RPMI8226 (cell line): Measurements from ENCODE around the gene NUP205.
"Not testable (repeated sequence)": the region's sequence is repeated elsewhere in the genome, so short reads cannot be mapped to it uniquely, and the experiment has no call there.

Source experiments
- DNase-seq: peaks from one replicate; pipeline ENCODE4 v3.0.0-alpha.2; 2015

The NUP205 gene

GRCh38 chr7:135670179-135670578, 112.5 kb downstream of the NUP205 start:
- DNase-seq, result no peak

DNA sequence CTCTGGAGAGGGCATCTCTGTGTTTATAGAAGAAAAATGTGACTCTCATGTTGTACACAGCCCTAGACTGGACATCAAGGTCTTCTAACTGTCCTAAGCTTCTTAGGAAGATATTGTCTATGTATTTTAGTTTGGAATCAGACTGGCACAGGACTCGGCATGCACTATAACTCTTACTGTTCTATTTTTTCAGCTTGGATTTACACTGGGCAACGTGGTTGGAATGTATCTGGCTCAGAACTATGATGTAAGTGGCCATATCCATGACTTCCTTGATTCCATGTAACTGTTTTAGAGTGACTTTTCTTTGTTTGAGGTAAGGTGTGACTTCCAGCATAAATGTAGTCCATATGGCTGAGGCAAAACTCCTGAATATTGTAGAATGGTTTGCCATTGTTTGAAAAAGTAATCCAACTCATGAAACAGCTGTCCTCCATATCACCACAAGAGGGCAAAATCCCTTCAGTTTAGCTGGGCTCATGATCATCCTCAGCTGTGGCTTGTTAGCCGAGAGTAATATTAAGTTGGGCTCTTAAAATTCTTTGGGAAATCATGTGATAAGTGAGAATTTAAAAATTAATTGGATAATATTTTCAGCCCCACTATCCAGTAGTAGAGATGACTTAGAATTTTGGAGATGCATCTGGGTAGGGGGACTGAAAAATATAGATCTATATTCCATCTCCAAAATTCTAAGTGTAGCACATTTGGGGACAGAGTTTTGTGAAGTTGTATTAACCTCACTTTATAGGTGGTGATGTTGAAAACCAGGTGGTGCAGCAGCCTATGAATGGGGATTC, 115.0 kb downstream of the NUP205 start:
- peak; percentile 55 for DNase-seq

DNA sequence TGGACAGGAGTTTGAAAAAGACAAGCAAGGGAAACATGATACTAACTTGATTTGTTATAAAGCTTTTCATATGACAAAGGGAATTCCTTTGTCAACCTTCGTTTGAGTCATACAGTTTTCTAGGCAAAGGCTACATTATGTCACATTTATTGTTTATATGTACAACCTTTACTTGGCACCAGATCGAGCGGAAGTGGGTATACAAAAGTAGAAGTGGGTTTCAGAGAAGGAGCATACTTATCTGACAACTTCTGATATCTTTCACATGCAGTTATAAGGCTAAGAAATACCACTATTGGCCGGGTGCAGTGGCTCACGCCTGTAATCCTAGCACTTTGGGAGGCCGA, 115.6 kb downstream of the NUP205 start:
- DNase-seq, result no peak

GRCh38 chr7:135678612-135679575, 121.2 kb downstream of the NUP205 start:
- DNase-seq, result no peak

GRCh38 chr7:135681762-135682161, 124.0 kb downstream of the NUP205 start:
- DNase-seq, result no peak

- no peak for DNase-seq
These were observed 124.5 kb downstream of the NUP205 start for GRCh38 chr7:135682191-135682590.

DNA sequence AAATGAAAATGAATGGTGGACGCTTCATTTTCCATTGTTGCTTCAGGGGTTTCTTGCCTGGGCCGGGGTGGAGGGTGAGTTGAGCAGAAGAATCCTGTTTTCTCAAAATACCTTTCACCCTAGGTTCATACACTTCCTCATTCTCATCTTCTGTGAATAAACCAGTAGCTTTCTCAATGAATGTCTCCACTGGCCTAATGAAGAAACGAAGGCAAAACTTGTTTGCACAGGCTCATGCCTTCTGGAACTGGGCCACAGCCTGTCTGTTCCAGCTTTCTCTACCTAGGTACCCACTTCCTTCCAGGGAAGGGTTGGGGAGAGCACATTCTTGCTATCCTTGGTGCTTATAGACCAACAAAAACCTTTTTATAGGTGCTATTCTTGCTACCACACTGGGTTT, 125.9 kb downstream of the NUP205 start:
- DNase-seq, result no peak

- no peak for DNase-seq
These were observed 126.4 kb downstream of the NUP205 start for GRCh38 chr7:135684136-135684535.

- no peak for DNase-seq
These were observed 127.0 kb downstream of the NUP205 start for GRCh38 chr7:135684699-135685098.

GRCh38 chr7:135685306-135686084, 127.8 kb downstream of the NUP205 start:
- no peak for DNase-seq

- DNase-seq, result no peak
These were observed 129.7 kb downstream of the NUP205 start for GRCh38 chr7:135687466-135687865.

- no peak for DNase-seq
These were observed 132.8 kb downstream of the NUP205 start for GRCh38 chr7:135690566-135690965.

DNA sequence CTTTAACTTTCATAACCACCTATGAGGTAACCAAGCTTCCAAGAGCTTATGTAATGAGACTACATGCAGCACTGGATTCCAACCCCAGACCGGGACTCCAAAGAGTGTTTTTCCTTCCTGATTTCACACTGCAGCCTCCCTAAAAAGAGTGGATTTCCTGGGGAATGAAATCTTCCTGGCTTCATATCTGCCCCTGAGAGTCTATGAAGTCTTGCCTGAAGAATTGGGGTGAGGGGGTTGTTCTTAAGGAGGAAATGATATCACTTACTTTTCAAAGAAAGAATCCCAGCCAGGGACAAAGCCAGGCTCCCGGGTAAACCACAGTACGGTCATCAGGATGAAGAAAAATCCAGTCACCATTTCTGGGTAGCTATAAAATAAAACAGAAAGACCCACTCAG, 134.3 kb downstream of the NUP205 start:
- DNase-seq, result no peak

DNA sequence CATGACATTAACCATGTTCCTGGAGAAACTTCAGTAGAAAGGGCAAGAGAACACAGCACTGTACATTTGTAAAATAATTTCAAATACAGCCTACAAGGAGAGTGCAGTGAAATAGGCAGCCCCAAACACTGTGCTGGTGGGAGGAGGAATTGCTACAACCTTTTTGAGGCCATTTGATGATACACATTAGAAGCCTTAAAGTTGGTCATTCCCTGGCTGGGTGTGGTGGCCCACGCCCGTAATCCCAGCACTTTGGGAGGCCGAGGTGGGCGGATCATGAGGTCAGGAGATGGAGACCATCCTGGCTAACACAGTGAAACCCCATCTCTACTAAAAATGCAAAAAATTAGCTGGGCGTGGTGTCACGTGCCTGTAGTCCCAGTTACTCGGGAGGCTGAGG, 134.9 kb downstream of the NUP205 start:
- DNase-seq, result not testable (repeated sequence)

DNA sequence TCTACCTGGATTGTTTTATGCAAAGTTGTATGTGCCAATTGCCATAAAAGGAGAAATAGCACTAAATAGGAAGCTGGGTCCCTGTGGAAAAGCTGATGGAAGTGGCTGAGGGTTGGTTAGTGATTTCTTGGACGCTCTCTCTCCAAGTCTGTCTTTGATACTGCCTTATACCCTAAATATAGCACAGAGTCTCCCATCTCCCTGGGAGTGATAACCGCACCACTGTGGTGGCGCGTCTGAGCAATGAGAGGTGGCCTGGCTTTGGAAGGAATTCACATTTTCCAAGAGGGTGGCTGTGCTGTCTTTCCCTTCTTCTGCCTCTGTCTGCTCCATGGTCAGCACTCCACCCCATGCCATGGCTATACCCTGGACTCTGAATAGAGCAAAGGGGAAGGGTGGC, 135.8 kb downstream of the NUP205 start:
- DNase-seq, result no peak

DNA sequence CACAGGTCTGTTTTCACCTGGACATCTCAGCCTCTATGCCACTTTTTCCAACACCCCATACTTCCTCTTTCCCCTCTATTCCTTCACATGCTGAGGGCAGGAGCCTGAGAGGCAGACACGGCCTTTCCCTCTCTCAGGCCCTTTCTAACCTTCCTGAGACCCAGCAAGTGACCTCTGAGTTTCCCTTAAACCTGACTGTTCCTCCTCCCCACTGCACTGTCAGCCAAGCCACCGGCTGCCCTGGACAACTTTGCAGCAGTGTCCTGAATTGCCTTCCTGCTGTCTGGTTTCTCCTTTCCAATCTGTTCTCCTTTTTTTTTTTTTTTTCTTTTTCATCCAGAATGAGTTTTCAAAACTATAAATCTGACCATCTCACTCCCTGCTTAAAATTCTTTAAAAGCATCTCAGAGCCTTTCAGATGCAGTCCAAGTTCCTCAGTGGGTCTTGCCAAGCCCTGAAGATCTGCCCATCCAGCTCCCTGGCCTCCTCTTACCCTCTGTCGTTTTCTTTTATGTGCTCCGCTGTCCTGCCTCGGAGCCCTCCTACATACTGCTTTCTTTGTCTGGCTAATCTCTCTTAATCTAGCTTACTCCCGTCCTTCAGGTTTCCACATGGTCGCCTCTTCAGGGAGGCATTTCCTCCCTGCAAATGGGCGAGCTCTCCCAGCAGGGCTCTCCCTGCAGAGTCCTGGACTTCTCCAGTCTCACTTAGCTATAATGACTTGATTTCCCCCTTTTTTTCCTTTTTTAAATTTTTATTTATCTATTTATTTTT, 139.7 kb downstream of the NUP205 start:
- DNase-seq, result no peak
